Immature natural killer cell (primary cell): ENCODE results near the gene RNF220. TPM values are rescaled to one million over a fixed set of nuclear protein-coding genes. Genes with fewer than 3 reads are reported as not detected.

Experiments
- polyA plus RNA-seq, 3 donors: library from polyadenylated mRNA; unstranded; fragments of 300-500 nt; fragmentation: Illumina TruSeq; gene quantifications; one replicate each; pipeline ENCODE4 v1.2.3, GENCODE V29; 2021

The RNF220 gene
- polyA plus RNA-seq, 3 donors from 2014 or later = 69.4 to 107 (median 83.2) TPM

Other genes with a start within 250 kb of the RNF220 start
- 10 to 100 TPM; 29.4 to 44.3 (median 39.8) TPM for gene DMAP1, start 191.8 kb upstream of the RNF220 start, polyA plus RNA-seq
- 10 to 100 TPM; 46.6 to 93.3 (median 53.1) TPM for gene ERI3, start 50.0 kb upstream of the RNF220 start, polyA plus RNA-seq